HG03097 (cell line): ENCODE results near the gene CBL.

Experiments
- ATAC-seq: cut with Tn5 transposase; IDR thresholded peaks from one replicate; pipeline ENCODE4 v1.9.1; 2021; ENCODE audit not compliant: unreplicated experiment, low FRiP score

CBL gene

GRCh38 chr11:119263352-119263940 lies 57.3 kb downstream of the CBL start:
- no peak for ATAC-seq

GRCh38 chr11:119266063-119266462 lies 59.9 kb downstream of the CBL start:
- ATAC-seq: no peak

GRCh38 chr11:119266517-119267255 lies 60.5 kb downstream of the CBL start:
- ATAC-seq: no peak

GRCh38 chr11:119267645-119268044 lies 61.5 kb downstream of the CBL start:
- no peak for ATAC-seq

- no peak for ATAC-seq
These were observed 67.6 kb downstream of the CBL start for GRCh38 chr11:119273721-119274120.

- ATAC-seq: no peak
These were observed 71.5 kb downstream of the CBL start for GRCh38 chr11:119277660-119278059.

- no peak for ATAC-seq
These were observed 76.4 kb downstream of the CBL start for GRCh38 chr11:119282495-119282894.

- no peak for ATAC-seq
These were observed 78.4 kb downstream of the CBL start for GRCh38 chr11:119284344-119285157.

GRCh38 chr11:119285431-119285830 lies 79.3 kb downstream of the CBL start:
- no peak for ATAC-seq

- no peak for ATAC-seq
These were observed 82.1 kb downstream of the CBL start for GRCh38 chr11:119288219-119288618.

GRCh38 chr11:119290894-119291497 lies 84.9 kb downstream of the CBL start:
- no peak for ATAC-seq

GRCh38 chr11:119293461-119293860 lies 87.3 kb downstream of the CBL start:
- no peak for ATAC-seq

GRCh38 chr11:119295178-119295577 lies 89.0 kb downstream of the CBL start:
- ATAC-seq: no peak

- ATAC-seq: no peak
These were observed 91.8 kb downstream of the CBL start for GRCh38 chr11:119297938-119298337.

GRCh38 chr11:119298726-119299125 lies 92.6 kb downstream of the CBL start:
- no peak for ATAC-seq

- ATAC-seq: no peak
These were observed 93.3 kb downstream of the CBL start for GRCh38 chr11:119299416-119299815.

- ATAC-seq: no peak
These were observed 94.2 kb downstream of the CBL start for GRCh38 chr11:119300198-119300964.

- no peak for ATAC-seq
These were observed 97.1 kb downstream of the CBL start for GRCh38 chr11:119303227-119303718.

- ATAC-seq: no peak
These were observed 99.6 kb downstream of the CBL start for GRCh38 chr11:119305556-119306372.
